A673 (cell line): ENCODE measurements around the gene TOR4A.

Experiments used
- CTCF ChIP-seq: fragments of 300-800, 200-600 bp; sonication (generic); conservative IDR thresholded peaks from 2 replicates; pipeline ENCODE4 v1.5.1; 2017; ENCODE audit warnings: low read depth, mild to moderate bottlenecking, antibody characterized with exemption, low read length, moderate library complexity, mixed read lengths
- EZH2 ChIP-seq: fragments of 200-600 bp; sonication (generic); IDR thresholded peaks from 2 replicates; pipeline ENCODE4 v1.6.1; 2017; ENCODE audit warnings: borderline replicate concordance, low read depth, mild to moderate bottlenecking, mixed read lengths, antibody characterized with exemption, low read length; ENCODE audit not compliant: poor library complexity, severe bottlenecking

- TF ChIP-seq CTCF (no peak), EZH2 (no peak)
Observed at GRCh38 chr9:137278721-137279711, 1.5 kb downstream of the TOR4A start.
